HG02610 (cell line): ENCODE results near the gene TUSC2.
"Not testable (repeated sequence)": the region's sequence is repeated elsewhere in the genome, so short reads cannot be mapped to it uniquely, and the experiment has no call there.

Experiments
- ATAC-seq: cut with Tn5 transposase; IDR thresholded peaks from one replicate; pipeline ENCODE4 v1.9.1; 2021; ENCODE audit warnings: mild to moderate bottlenecking, moderate library complexity; ENCODE audit not compliant: unreplicated experiment

Gene TUSC2

GRCh38 chr3:50297384-50297775, 30.6 kb downstream of the TUSC2 start:
- no peak for ATAC-seq

DNA sequence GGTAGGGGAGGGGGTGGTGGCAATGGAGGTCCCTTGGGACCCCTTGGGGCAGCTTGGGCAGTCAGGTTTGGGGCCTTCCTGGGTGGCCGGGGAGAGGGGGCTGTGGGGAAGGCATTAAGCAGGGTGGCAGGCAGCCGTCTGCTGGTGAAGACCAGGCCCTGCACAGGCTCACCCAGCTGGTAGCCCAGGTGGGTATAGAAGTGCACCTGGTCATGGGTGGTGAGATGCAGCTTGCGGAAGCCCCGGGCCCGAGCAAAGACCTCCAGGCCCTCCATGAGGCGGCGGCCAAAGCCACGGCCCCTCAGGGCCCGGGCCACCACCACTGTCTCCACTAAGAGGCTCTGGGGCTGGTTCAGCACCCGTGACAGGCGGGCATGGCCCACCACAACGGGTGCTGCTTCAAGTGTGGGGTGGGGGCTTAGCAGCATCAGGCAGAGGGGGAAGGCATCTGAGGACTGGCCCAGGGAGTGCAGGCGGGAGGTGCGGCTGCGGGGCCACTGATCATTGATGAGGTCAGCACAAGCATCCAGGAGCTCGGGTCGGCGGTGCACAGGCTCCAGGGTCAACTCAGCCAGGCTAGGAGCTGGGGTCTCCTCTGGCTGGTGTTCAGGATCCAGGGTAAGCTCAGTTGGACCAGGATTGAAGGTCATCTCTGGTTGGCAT, 31.2 kb downstream of the TUSC2 start:
- ATAC-seq: no peak

- no peak for ATAC-seq
These were observed 32.2 kb downstream of the TUSC2 start for GRCh38 chr3:50295553-50296431.

- no peak for ATAC-seq
These were observed 33.3 kb downstream of the TUSC2 start for GRCh38 chr3:50294492-50295403.

DNA sequence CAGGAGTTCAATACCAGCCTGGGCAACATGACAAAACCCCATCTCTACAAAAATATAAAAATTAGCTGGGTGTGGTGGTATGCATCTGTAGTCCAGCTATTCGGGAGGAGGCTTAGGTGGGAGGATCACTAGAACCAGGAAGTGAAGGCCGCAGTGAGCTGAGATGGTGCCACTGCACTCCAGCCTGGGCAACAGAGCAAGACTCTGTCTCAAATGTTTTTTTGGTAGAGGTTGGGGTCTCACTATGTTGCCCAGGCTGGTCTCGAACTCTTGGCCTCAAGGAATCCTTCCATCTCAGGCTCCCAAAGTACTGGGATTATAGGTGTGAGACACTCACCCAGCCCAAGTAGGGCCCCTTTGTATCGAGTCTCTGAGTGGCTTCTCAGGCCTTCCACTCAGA, 33.9 kb downstream of the TUSC2 start:
- ATAC-seq: no peak

GRCh38 chr3:50293079-50293801, 34.8 kb downstream of the TUSC2 start:
- no peak for ATAC-seq

DNA sequence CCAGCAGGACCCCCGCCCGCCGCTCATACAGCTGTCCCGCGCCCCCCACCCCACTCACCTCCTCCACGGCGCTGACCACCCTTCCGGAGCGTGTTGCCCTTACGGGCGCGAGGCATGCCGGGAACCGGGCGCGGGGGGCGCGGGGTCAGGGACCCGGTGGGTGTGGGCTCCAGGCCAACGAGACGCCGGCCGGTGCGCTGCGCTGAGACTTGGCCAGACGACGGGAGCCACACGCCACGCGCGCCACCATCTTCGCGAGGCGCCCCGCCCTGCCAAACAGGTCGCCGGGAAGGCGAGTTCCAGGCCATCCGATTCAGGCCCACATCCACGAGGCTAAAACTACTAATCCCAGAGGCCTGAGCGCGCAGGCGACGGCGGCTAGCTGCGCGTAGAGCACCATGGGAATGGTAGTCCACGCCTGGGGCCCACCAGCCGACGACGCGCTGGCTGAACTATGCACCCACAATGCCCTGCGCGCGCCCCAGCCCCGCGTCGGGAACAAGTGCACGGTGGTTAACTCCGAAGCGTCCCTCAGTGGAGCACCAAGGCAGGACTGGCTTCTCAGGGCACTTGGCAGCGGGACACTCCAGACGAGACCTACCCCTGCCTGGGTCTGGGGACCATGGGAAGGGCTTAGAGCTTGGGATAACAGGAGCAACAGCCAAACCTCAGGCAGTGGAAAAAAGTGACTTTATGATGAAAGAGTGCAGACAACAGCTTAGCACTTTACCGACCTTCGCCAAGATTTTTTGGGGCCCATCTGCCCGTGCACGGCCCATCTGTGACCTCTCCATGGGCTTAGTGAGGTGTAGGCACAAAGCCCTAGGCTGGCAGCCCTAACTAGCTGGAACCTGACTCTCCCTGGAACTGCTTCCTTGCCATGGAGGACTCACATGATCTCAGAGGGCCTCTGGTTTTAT, 35.6 kb downstream of the TUSC2 start, which contains the start of gene IFRD2:
TSS of gene IFRD2 (minus strand) at position 271 of the 920 bp plus-strand sequence. CDS start at position 116, 155 bp downstream.
- ATAC-seq: peak; percentile 93

- no peak for ATAC-seq
These were observed 37.8 kb downstream of the TUSC2 start for GRCh38 chr3:50290161-50290641.

DNA sequence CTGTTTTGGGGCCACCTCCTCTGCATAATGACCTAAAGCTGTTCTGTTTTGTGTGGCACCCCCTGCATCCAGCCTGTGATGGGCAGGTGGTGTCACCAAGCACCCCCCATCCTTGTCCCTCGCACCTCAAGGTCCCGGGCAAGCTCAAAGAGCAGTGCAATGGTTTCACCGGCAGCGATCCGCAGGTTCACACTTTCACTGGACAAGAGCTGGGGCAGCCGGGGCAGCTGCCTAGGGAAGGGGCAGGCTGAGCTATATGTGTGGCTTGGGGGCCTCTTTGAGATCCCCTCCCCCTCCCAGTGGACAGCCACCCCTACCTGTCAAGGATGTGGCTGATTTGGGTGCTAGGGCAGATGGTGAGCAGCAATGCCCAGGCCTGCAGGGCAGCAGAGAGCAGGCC, 38.9 kb downstream of the TUSC2 start:
- no peak for ATAC-seq

- ATAC-seq: no peak
These were observed 39.5 kb downstream of the TUSC2 start for GRCh38 chr3:50288387-50289007.

- ATAC-seq: no peak
These were observed 40.8 kb downstream of the TUSC2 start for GRCh38 chr3:50287262-50287661.

GRCh38 chr3:50286322-50287227, 41.4 kb downstream of the TUSC2 start:
- no peak for ATAC-seq

DNA sequence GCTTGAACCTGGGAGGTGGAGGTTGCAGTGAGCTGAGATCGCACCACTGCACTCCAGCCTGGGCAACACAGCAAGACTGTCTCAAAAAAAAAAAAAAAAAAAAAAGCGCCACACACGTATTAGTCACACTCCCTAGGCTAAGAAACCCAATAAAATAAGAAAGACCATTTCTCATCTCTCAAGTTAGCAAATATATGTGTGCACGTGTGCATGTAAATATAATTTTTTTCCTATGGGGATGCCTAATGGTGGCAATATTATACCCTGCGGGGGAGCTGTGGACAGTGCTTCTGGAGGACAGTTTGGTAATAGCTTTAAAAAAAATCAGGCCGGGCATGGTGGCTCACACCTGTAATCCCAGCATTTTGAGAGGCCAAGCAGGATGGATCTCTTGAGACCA, 43.9 kb downstream of the TUSC2 start:
- ATAC-seq: not testable (repeated sequence)

DNA sequence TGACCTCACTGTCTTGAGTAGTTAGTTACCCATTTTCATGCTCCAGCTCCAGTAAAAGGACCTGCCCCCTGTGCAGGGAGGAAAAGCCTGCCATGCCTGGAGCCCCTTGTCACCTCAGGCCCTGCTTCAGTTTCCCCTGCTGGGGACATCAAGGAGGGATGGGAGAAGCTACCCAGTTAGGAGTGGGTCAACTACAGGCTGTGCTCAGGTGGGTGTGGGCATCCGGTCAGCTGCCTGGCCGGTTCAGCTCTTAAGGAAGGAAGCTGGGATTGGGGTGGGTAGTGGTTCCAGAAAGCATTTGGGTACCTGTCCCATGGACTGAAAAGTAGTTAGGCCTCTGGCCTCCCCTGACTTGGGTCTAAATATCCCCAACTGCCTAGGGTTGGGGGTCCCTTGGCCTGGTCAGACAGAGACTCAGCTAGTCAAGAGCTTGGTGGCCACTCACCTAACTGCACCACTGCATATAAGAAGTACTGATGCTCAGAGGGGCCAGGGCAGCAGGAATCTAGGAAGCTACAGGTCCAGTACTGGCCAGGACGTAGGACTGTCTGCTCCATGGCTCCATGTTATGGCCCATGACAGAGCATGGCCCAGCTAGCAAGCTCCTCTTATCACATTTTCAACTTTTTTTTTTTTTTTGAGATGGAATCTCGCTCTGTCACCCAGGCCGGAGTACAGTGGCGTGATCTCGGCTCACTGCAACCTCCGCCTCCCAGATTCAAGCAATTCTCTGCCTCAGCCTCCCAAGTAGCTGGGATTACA, 48.6 kb downstream of the TUSC2 start:
- ATAC-seq: no peak

GRCh38 chr3:50278880-50279224, 49.2 kb downstream of the TUSC2 start, which contains the start of gene LSMEM2:
Gene LSMEM2, plus strand, starts transcription at chr3:50279087. Its CDS starts 27 bp downstream, at chr3:50279114.
- no peak for ATAC-seq

DNA sequence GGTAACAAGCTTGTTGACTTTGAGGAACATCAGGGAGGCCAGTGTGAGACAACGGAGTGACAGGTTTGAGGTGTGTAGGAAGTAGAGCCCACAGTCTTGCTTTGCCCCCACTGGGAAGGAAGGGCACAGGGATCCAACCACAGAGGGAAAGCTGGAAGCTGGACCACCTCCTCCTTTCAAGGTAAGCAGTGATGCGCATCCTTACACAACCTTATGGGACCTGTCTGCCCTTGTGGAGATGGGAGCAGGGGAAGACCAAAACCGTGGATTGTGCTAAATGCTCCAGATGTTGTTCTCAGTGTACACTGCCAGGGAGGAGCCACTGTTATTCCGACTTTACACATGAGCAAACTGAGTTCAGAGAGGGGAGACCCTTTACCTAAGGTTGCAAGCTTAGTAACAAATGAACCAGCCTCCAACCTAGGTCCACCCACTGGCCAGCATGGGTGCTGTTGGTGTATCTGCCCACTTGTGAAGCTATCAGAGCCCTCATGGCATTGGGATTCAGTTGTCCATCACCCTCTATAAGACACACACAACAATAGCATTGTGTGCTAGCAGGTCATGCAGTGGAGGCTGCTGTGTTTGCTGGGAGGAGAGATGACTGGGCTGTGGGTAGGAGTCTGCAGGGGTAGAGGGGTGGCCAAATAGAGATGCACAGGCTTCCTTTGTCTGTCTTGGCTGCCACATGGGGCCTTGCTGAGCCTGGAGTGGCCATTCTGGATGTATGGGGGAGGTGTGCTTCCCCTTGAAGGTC, 49.7 kb downstream of the TUSC2 start:
- ATAC-seq: no peak
